Endodermal cell (in vitro differentiated cells): Measurements from ENCODE around the gene MEGF10. TPM values are rescaled to one million over a fixed set of nuclear protein-coding genes. Genes with fewer than 3 reads are reported as not detected.

Experiments
- DNase-seq: peaks from one replicate; pipeline ENCODE4 v3.0.0-alpha.2; 2017
- H3K27ac ChIP-seq: 2 replicates; pipeline ENCODE4 v1.5.1; 2013; ENCODE audit warnings: mild to moderate bottlenecking, low read depth, low read length, moderate library complexity
- H3K27me3 ChIP-seq: 2 replicates; pipeline ENCODE4 v1.6.1; 2013; ENCODE audit warnings: mild to moderate bottlenecking, low read length, moderate library complexity; ENCODE audit not compliant: insufficient read depth, control insufficient read depth, poor library complexity, severe bottlenecking
- H3K36me3 ChIP-seq: 2 replicates; pipeline ENCODE4 v1.7.0; 2013; ENCODE audit warnings: mild to moderate bottlenecking, low read length, moderate library complexity; ENCODE audit not compliant: control insufficient read depth, insufficient read depth
- H3K4me1 ChIP-seq: one replicate; pipeline ENCODE4 v1.7.0; 2013; ENCODE audit warnings: low read length; ENCODE audit not compliant: control insufficient read depth, insufficient read depth
- H3K4me3 ChIP-seq: 2 replicates; pipeline ENCODE4 v1.5.1; 2013; ENCODE audit warnings: mild to moderate bottlenecking, low read length, moderate library complexity
- H3K9ac ChIP-seq: 2 replicates; pipeline ENCODE4 v1.6.1; 2013; ENCODE audit warnings: mild to moderate bottlenecking, low read length, moderate library complexity; ENCODE audit not compliant: poor library complexity, severe bottlenecking; ENCODE audit errors: extremely low read depth
- H3K9me3 ChIP-seq: 2 replicates; pipeline ENCODE4 v1.6.1; 2013; ENCODE audit warnings: mild to moderate bottlenecking, low read length, moderate library complexity; ENCODE audit not compliant: control insufficient read depth
- H3K27ac Mint-ChIP-seq: 2 replicates; pipeline ENCODE4 v1.8.0; 2020; ENCODE audit warnings: mixed read lengths
- H3K27me3 Mint-ChIP-seq: 2 replicates; pipeline ENCODE4 v1.8.0; 2021; ENCODE audit warnings: mild to moderate bottlenecking, mixed read lengths; ENCODE audit not compliant: insufficient read depth
- H3K36me3 Mint-ChIP-seq: 2 replicates; pipeline ENCODE4 v1.8.0; 2020; ENCODE audit warnings: low read depth, mixed read lengths
- H3K4me1 Mint-ChIP-seq: 2 replicates; pipeline ENCODE4 v1.8.0; 2020; ENCODE audit warnings: mixed read lengths
- H3K4me3 Mint-ChIP-seq: 2 replicates; pipeline ENCODE4 v1.8.0; 2020; ENCODE audit warnings: mild to moderate bottlenecking, moderate library complexity, mixed read lengths
- H3K9me3 Mint-ChIP-seq: 2 replicates; pipeline ENCODE4 v1.8.0; 2020; ENCODE audit warnings: mild to moderate bottlenecking, mixed read lengths
- WGBS, 2 experiments: methylation state at CpG; one replicate each; pipeline versions ENCODE4 v1.1.5 to v1.1.7; 2013; ENCODE audit warnings: missing lambda C conversion rate in 2 of 2, mixed read lengths in 1 of 2; ENCODE audit not compliant: insufficient coverage in 1 of 2, insufficient read length in 1 of 2; 5-methylcytosine and 5-hydroxymethylcytosine counted together
- total RNA-seq, 2 donors: library from RNA; stranded (reverse); fragmentation: NEBNext Ultra II Directional in 1 of 2; extraction: Animal tissue kit (Norgen Biotek cat#: 25700) in 1 of 2; gene quantifications; 2 replicates in 1 of 2; 3 replicates in 1 of 2; pipeline ENCODE4 v1.2.1, GENCODE V29; 2021
- TF ChIP-seq, protein P1 (sequence below): fragments of 200-600 bp; sonication (generic); conservative IDR thresholded peaks from 2 replicates; pipeline ENCODE4 v1.5.0; 2021; ENCODE audit warnings: antibody characterized with exemption, mild to moderate bottlenecking

Gene MEGF10
- total RNA-seq, 2 donors from 2014 or later = 12.7 to 17.7 TPM

DNA sequence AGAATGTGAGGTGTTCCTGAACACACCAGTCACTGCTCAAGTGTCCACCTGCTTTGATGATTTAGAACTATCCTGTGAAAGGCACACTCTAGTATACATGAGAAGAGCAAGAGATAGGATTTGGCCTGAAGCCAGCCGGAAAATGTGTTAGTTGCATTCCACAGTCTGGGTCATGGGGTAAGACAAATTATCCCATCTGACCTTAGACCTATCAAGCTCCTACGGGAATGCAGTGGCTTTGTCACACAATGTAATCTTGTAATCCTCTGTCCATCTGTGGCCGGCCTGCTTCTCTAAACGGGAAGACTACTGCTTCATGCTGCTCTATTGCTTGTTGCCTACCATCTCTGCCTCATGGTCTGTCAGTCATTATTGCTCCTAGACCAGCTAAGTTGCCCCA, 134.4 kb downstream of the MEGF10 start:
- DNase-seq = no peak
- 76 to 87% methylated on average over 4 of the region's 4 CpGs for WGBS, 2 experiments
- H3K4me3 ChIP-seq = peak overlapping the region; percentile 8
- peaks cover 33% of the 10 kb centered on the region for H3K4me1 Mint-ChIP-seq
- H3K9me3 Mint-ChIP-seq = peaks cover 6% of the 10 kb centered on the region
- H3K4me3 Mint-ChIP-seq = no peak overlapping the region
- H3K36me3 ChIP-seq = peaks cover 26% of the 10 kb centered on the region
- H3K4me1 ChIP-seq = peaks cover 16% of the 10 kb centered on the region
- TF ChIP-seq, protein P1, sequence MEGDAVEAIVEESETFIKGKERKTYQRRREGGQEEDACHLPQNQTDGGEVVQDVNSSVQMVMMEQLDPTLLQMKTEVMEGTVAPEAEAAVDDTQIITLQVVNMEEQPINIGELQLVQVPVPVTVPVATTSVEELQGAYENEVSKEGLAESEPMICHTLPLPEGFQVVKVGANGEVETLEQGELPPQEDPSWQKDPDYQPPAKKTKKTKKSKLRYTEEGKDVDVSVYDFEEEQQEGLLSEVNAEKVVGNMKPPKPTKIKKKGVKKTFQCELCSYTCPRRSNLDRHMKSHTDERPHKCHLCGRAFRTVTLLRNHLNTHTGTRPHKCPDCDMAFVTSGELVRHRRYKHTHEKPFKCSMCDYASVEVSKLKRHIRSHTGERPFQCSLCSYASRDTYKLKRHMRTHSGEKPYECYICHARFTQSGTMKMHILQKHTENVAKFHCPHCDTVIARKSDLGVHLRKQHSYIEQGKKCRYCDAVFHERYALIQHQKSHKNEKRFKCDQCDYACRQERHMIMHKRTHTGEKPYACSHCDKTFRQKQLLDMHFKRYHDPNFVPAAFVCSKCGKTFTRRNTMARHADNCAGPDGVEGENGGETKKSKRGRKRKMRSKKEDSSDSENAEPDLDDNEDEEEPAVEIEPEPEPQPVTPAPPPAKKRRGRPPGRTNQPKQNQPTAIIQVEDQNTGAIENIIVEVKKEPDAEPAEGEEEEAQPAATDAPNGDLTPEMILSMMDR = no peak
- no peaks in the 10 kb centered on the region for H3K27me3 ChIP-seq
- H3K9ac ChIP-seq = no peak overlapping the region
- H3K27me3 Mint-ChIP-seq = no peaks in the 10 kb centered on the region
- H3K27ac Mint-ChIP-seq = no peak overlapping the region
- H3K27ac ChIP-seq = no peak overlapping the region
- peaks cover 28% of the 10 kb centered on the region for H3K9me3 ChIP-seq
- peaks cover 20% of the 10 kb centered on the region for H3K36me3 Mint-ChIP-seq

DNA sequence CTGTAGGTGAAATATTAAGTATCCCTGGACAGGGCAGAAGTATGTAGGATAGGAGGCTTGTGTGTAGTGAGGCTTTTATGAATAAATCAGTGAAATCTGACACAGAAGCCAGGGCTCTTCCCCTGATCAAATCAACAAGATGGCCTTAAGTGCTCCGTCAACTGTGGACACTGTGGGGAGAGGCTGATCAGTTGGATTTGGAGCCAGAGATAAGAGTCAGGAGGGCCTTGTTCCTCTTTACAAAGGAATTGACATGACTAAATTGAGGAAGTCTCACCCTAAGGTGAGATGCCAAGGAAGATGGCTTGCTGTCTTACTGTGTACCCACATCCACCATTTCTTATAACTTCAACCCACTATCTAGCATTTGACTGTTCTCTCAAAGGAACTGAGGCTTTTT, 135.3 kb downstream of the MEGF10 start:
- peaks cover 40% of the 10 kb centered on the region for H3K4me1 Mint-ChIP-seq
- no peak overlapping the region for H3K9ac ChIP-seq
- DNase-seq = no peak
- peaks cover 16% of the 10 kb centered on the region for H3K4me1 ChIP-seq
- H3K27ac ChIP-seq = no peak overlapping the region
- no peaks in the 10 kb centered on the region for H3K27me3 Mint-ChIP-seq
- H3K9me3 Mint-ChIP-seq = peaks cover 6% of the 10 kb centered on the region
- H3K9me3 ChIP-seq = peaks cover 28% of the 10 kb centered on the region
- WGBS, 2 experiments = 97% methylated on average over 1 of the region's 1 CpG; no CpG with 5 or more reads in 1 of the 2 experiments
- no peak overlapping the region for H3K4me3 Mint-ChIP-seq
- H3K27ac Mint-ChIP-seq = no peak overlapping the region
- no peaks in the 10 kb centered on the region for H3K27me3 ChIP-seq
- peaks cover 20% of the 10 kb centered on the region for H3K36me3 Mint-ChIP-seq
- peaks cover 26% of the 10 kb centered on the region for H3K36me3 ChIP-seq
- H3K4me3 ChIP-seq = no peak overlapping the region
- TF ChIP-seq, protein P1 = no peak

DNA sequence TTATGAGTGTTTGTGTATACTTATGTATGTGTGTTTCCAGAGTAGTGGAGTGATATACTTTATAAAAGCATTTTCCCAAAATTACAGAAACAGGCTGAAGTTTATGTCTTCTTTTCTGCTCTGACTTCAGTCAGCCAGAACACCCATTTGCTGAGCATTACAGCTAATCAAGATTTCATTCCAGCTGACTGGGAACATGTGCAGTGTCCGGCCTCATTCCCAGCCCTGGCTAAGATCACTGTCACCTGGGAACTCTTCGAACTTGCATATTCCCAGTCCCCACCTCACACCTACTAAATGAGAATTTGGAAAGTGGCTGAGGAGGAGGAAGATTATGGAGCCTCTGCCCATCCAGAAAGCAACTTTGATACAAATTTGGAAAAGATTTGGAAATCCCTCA, 136.1 kb downstream of the MEGF10 start:
- no peak for DNase-seq
- peaks cover 26% of the 10 kb centered on the region for H3K36me3 ChIP-seq
- H3K9me3 ChIP-seq = peaks cover 28% of the 10 kb centered on the region
- Mint-ChIP-seq H3K9me3 (peaks cover 6% of the 10 kb centered on the region), H3K4me3 (no peak overlapping the region), H3K36me3 (peaks cover 20% of the 10 kb centered on the region), H3K27ac (no peak overlapping the region), H3K27me3 (no peaks in the 10 kb centered on the region), H3K4me1 (peaks cover 40% of the 10 kb centered on the region)
- H3K4me1 ChIP-seq = peaks cover 16% of the 10 kb centered on the region
- no peaks in the 10 kb centered on the region for H3K27me3 ChIP-seq
- WGBS, 2 experiments = 60 to 91% methylated on average over 1 to 2 of the region's 2 CpGs
- H3K9ac ChIP-seq = no peak overlapping the region
- H3K4me3 ChIP-seq = no peak overlapping the region
- no peak overlapping the region for H3K27ac ChIP-seq
- TF ChIP-seq, protein P1 = no peak
